Stimulated activated CD8-positive, alpha-beta memory T cell treated with anti-CD3 and anti-CD28 coated beads, Interleukin-7, amount 100 ng/mL, for 4 hours (primary cell): ENCODE data around the gene CROCC2.
A peak's percentile ranks its signal among the peaks of the same experiment; 100 is the strongest.
"Not testable (repeated sequence)": the region's sequence is repeated elsewhere in the genome, so short reads cannot be mapped to it uniquely, and the experiment has no call there.

Source experiments
- DNase-seq, 2 donors: peaks; one replicate each; pipeline ENCODE4 v3.0.0-alpha.2; 2020; ENCODE audit warnings: low read depth in 2 of 2

CROCC2 gene

GRCh38 chr2:240966906-240967680 lies 61.0 kb downstream of the CROCC2 start:
- no peak for DNase-seq

- no peak for DNase-seq
Observed at GRCh38 chr2:240967681-240968621, 61.8 kb downstream of the CROCC2 start.

- no peak for DNase-seq
Observed at GRCh38 chr2:240968731-240969624, 62.8 kb downstream of the CROCC2 start.

- no peak for DNase-seq
Observed at GRCh38 chr2:240970104-240970503, 64.0 kb downstream of the CROCC2 start.

GRCh38 chr2:240970816-240971215 lies 64.7 kb downstream of the CROCC2 start:
- DNase-seq = no peak

- no peak for DNase-seq
Observed at GRCh38 chr2:240972201-240972600, 66.1 kb downstream of the CROCC2 start.

- DNase-seq = no peak
Observed at GRCh38 chr2:240972636-240973521, 66.7 kb downstream of the CROCC2 start.

- DNase-seq = no peak
Observed at GRCh38 chr2:240974771-240975572, 68.8 kb downstream of the CROCC2 start.

- DNase-seq = not testable (repeated sequence)
Observed at GRCh38 chr2:240975903-240976302, 69.8 kb downstream of the CROCC2 start.

- no peak for DNase-seq
Observed at GRCh38 chr2:240981280-240981679, 75.1 kb downstream of the CROCC2 start.

GRCh38 chr2:240981871-240982800 lies 76.0 kb downstream of the CROCC2 start:
- DNase-seq = no peak

GRCh38 chr2:240982821-240983281 lies 76.7 kb downstream of the CROCC2 start:
- no peak for DNase-seq

- peak in 1 of 2 donors; percentile 29 for DNase-seq
Observed at GRCh38 chr2:240983361-240983995, 77.3 kb downstream of the CROCC2 start.

GRCh38 chr2:240983996-240984498 lies 77.9 kb downstream of the CROCC2 start:
- DNase-seq = no peak

GRCh38 chr2:240985881-240986786 lies 80.0 kb downstream of the CROCC2 start:
- no peak for DNase-seq

- DNase-seq = no peak
Observed at GRCh38 chr2:240986787-240987411, 80.8 kb downstream of the CROCC2 start.
